ENCODE measurements around the gene CMYA5.
"Not testable (repeated sequence)": the region's sequence is repeated elsewhere in the genome, so short reads cannot be mapped to it uniquely, and the experiment has no call there.

Gene CMYA5

DNA sequence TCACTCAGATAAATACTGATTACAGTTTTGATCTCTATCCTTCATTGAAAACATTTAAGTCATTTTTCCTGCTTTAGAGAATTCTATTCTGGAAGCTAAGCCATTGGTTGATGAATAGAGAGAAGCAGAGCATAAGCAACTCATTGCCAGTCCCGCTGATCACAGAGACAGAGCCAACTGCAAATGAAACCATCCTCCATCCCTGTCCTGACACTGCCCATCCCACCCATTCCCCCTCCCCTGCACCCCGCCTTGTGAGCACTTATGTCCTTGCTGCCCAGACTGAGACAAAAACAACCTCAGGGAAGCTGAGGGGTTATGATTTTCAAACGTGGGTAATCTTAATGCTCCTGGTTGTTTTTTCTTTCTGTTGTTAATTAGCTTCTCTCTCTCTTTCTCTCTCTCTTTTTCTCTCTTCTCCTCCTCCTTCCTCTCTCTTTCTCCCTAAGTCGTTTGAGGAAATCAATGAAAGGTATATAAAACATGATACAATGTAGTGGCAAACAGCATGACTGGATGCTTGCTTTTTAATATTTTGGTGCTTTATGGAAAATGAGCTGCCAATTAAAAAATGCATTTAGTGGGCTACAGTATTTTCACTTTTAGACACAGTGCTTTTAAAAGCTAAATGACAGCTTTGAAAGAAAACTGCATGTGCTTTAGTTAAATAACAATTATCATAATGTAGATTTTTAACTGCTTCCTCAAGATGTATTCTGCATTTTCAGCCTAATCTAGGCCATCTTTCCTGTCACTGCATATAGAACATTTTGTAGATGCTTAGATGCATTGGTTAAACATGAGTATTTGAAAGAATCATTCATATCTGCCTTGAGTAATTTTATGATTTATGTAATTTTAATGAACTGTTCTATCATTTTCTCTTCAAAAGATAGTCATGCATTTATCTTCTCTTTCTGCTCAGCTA lies 57.3 kb downstream of the CMYA5 start:
- no peak for DNase-seq (ENCODE audit: low read depth in 2 of 3, low spot score in 1 of 3)

DNA sequence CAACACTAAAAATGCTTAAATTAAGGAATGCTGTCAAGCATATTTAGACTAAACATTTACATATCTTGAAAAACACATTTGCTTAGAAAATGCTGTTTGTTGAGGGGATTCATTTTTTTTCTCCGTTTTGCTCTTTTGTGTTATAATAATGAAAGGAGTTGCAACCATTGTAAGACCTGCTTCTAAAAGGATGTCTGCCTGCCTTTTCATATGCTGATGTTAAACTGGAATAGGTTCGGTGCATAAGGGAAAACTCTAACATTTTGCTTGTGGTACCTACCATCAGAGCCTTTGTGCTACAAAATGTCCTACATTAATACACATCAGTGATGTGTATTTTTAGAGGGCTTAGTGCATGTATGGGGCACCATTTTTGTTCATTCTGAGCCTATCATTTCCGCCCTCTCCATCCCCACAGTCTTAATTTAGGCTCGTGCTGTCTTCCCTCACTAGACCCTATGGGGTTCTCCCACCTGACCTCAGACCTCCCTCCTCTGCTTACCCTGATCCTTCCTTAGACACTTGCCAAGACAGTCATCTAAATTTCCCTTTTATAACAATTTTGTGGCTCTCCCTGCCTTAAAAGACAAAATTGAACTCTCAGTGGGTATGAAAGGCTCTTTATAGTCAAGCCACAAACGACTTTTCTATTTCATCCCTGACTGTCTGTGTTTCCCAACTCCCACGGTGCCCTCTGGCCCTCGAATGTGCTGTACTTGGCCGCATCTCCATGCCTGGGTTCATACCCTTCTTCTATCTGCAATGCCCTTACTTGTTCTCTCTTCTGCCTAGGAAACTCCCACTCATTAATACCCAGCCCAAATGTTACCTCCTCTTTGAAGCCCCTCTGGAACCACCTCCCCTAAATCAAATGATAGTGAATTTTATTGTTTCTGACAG lies 61.2 kb downstream of the CMYA5 start:
- no peak for DNase-seq (ENCODE audit: low read depth in 2 of 3, low spot score in 1 of 3)

DNA sequence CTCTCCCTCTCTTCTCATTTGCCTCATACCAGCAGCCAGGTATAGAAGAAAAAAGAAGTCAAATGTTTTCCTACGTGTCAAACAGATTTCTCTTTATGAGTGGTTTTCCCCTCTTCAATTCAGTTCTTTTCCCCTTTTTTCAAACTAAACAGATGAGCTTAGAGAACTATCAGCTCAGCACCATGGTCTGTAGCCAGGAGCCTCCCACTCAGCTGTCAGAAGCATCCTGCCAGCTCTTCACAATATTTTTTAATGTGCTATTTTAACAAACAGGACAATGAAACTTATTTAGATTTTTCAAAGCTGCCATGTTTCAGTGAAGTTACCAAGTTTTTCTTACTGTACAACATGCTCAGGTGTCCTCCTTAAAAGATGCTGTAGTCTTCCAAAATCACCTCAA lies 63.5 kb downstream of the CMYA5 start:
- no peak for DNase-seq (ENCODE audit: low read depth in 2 of 3, low spot score in 1 of 3)

DNA sequence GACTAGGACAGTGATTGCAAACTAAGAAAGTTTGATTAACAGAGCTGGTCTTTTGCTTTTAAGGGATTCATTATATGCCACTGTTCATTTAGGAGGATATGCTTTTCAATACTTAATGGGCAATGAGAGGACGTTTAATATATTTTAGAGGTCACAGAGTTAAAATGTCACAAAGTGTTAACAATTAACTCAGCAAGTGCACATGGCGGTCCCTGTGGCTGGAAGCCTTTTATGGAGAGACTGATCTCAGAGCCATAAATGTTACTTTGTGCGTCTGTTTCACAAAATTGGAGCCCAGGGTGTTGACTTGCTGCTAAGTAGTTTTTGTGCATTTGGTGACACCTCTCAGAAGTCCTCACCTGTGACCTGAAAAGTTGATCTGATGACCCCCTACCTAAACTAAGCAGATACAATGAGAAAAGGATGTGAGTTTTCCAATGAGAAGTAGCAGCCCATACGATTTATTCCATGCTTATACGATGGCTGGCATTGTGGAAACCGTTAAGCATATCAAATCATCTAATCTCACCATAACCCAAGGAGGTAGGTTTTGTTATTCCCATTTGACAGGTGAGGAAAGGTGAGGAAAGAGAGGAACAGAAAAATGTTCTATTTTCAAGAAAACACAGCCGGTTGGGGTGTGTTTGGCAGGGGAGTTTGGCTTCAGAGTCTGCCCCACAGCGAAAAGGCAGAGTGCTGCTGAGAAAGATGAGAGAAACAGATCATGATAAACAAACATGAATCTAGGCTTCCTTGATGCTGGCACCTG lies 64.4 kb downstream of the CMYA5 start:
- DNase-seq (ENCODE audit: low read depth in 2 of 3, low spot score in 1 of 3), result no peak

DNA sequence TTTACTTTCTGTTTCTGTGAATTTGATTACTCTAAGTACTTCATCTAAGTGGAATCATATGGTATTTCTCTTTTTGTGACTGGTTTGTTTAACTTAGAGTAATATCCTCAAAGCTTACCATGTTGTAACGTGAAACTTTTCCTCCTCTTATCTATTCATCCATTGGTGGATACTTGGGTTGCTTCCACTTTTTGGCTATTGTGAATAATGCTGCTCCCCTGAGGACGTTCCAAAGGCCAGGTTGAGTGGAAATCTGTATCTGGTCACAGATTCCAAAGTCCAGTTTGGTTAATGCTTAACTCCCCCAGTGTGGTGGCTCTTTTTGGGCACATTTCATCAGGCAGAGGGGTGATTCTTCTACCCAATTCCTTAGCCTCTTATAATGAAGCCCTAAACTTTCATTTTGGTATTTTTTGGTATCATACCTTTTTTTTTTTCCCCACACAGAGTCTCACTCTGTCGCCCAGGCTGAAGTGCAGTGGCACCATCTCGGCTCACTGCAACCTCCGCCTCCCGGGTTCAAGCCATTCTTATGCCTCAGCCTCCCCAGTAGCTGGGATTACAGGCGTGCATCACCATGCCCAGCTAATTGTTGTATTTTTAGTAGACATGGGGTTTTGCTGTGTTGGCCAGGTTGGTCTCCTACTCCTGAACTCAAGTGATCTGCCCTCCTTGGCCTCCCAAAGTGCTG lies 65.4 kb downstream of the CMYA5 start:
- no peak for DNase-seq (ENCODE audit: low read depth in 2 of 3, low spot score in 1 of 3)

DNA sequence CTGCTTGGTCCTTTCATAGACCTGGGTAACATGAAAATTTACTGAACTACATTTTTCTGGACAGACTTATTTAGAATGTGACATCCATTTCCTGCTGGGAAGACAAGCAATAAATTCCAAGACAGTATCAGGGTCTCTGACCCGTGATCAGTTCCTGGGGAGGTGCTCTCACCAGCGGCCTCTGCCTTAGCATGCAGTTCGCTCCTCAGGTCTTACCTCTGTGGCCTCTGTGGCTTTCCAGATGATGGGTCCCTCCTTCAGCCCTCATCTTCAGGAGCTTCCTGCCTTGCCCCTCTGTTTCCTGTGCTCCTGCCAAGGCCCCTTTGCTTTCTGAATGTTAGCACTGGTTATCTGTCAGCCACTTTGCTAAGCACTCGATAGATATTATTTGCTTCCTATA lies 66.4 kb downstream of the CMYA5 start:
- DNase-seq (ENCODE audit: low read depth in 2 of 3, low spot score in 1 of 3), result no peak

DNA sequence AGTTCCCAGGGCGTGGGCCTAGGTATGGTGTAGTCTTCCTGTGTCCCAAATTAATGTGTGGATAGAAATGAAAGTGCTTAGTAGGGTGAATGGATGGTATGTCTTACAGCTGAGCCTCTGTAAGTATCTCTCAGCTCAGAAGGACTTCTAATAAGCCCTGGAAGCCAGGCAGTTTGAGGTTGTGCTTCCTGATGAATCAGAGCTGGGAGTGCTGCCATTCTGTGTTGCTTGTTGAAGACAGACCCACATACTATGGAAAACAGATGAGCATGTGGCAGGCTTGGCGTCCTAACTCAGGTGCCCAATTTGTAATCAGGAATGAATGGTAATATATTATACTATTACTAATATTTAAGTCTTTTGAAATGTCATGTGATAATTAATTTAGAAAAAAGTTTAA lies 69.8 kb downstream of the CMYA5 start:
- DNase-seq (ENCODE audit: low read depth in 2 of 3, low spot score in 1 of 3), result no peak

DNA sequence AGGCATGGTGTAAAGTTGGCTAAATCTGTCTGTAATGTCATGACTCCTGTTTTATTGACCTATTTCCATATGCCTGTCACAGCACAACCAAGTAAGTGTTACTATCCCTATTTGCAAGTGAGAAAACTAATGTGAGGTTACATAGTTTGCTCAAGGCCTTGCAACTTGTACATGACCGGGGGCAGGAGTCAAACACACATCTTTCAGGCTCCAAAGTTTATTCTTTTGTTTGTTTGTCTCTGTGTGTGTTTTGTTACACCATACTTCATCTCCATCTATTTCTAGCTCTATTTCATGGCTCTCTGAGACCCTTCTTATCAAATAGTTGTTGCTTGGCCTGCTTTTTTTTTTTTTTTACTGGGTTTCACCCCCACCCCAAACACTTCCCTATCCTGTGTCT lies 70.2 kb downstream of the CMYA5 start:
- DNase-seq (ENCODE audit: low read depth in 2 of 3, low spot score in 1 of 3), result no peak

DNA sequence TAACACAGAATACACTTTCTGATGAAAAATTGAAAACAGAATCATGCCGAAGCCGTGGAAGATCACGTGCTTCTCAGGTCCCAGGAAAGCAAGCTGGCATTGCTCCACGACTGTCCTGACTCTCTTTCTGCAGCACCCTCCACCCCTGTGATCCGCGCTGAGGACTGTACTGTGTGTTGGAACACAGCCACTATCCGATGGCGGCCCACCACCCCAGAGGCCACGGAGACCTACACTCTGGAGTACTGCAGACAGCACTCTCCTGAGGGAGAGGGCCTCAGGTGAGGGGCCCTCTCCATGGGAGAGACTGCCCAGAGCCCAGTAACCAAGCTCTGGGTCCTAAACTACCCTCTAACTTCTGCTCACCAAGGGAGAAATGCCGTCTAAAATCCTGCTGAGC lies 73.3 kb downstream of the CMYA5 start:
- DNase-seq (ENCODE audit: low read depth in 2 of 3, low spot score in 1 of 3), result no peak

DNA sequence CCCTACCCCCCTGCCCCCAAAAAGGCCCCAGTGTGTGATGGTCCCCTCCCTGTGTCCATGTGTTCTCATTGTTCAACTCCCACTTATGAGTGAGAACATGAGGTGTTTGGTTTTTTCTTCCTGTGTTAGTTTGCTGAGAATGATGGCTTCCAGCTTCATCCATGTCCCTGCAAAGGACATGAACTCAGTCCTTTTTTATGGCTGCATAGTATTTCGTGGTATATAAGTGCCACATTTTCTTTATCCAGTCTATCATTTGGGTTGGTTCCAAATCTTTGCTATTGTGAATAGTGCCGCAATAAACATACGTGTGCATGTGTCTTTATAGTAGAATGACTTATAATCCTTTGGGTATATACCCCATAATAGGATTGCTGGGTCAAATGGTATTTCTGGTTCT lies 74.5 kb downstream of the CMYA5 start:
- DNase-seq (ENCODE audit: low read depth in 2 of 3, low spot score in 1 of 3), result not testable (repeated sequence)

DNA sequence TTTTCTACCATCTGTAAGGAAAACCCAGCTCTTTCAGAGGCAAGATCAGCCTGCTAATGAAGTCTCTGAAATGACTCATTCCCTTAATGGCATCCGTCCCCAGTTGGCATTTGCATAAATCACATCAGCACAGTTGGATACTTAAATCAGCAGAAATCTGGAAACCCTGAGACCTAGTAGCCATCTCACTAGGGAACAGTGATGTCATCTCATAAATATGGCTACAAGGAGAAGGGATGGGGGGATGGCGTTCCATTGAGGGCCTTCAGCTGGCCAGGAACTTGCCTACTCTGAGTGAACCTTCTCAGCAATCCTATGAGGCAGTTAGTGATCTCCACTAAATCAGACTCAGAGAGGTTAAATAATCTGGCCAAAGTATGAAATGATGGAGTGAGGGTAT lies 81.8 kb downstream of the CMYA5 start:
- DNase-seq (ENCODE audit: low read depth in 2 of 3, low spot score in 1 of 3), result no peak

DNA sequence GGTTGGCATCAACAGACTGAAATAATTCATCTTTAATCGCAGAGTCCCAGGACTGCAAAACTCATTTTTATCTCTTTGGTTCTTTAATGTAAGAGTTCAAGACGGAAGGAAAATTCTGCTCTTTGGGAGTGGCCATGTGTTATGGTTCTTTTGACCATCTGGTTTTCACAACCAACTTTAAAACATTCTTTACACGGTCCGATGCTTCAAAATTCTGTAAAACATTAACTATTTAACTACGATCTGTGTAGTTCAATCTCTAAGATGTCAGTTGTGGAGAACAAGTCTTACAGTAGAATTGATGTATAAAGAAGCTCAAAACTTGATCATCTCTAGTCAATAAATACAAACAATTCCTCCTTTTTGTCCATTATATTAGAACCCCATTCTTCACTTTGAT lies 83.0 kb downstream of the CMYA5 start:
- no peak for DNase-seq (ENCODE audit: low read depth in 2 of 3, low spot score in 1 of 3)

DNA sequence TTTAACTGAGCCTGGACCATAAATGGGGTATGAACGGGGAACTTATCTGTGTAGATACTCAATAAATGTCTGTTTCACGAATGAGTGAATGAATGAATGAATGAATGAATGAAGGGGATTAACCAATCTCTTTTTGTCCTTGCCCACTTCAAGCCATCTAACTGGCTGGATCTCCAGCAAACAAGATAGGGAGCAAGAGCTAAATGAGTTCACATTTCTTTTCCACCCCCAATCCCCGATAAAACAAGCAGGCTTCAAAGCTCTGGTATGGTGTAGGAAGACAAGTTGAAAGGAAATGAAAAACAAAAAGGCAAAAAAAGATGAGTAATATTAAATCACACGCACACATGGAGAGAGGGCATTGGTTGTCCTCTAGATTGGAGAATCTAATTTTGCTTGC lies 84.0 kb downstream of the CMYA5 start:
- no peak for DNase-seq (ENCODE audit: low read depth in 2 of 3, low spot score in 1 of 3)

DNA sequence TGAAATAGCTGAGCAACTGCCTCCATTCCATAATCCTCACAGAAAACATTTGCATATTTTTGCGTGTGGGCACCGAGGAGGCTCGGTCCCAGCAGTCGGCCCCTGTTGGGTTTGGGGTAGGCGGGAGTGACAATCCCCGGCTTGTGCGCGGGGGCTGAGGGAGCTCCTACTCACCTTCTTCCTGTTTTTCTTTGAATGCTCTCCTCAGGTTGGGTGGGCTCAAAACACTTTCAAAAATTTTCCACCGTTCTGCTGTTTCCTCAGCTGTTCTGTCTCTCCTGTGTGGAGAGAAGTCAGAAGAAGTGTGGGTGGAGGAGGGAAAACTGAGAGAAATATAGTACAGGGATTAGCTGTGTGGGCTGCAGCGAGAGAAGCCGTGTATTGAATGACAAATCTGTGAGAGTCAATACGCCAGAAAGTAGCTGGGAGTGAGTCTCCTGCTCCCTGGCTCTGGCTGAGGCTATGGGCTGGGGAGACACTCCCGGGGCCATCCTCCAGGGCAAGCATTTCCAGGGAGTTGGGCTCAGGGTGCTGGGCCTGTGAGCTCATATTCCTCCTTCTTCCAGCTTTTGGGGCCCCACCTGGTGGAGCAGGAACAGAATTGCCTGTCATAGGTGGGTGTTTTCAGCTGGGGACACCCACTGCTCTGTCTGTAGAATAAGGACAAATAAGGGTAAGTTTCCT lies 84.7 kb downstream of the CMYA5 start:
- DNase-seq (ENCODE audit: low read depth in 2 of 3, low spot score in 1 of 3), result no peak

DNA sequence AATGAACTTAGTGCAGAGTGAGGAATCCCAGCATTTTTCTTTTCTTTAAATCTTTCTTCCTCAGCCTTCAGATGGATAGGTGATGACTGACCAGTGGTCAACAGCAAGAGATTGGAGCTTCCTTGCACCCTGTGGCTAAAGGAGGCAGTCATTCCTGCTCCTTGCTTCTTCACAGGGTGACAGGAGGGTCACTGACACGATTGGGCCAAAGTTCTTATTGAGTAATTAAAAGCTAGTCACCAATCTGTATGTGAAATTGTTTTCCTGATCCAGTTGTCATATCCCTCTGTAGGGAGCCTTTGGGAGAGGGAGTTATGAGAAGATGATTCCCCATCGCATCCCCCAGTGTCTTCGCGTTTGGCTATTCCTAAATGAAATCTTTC lies 85.2 kb downstream of the CMYA5 start:
- no peak for DNase-seq (ENCODE audit: low read depth in 2 of 3, low spot score in 1 of 3)

DNA sequence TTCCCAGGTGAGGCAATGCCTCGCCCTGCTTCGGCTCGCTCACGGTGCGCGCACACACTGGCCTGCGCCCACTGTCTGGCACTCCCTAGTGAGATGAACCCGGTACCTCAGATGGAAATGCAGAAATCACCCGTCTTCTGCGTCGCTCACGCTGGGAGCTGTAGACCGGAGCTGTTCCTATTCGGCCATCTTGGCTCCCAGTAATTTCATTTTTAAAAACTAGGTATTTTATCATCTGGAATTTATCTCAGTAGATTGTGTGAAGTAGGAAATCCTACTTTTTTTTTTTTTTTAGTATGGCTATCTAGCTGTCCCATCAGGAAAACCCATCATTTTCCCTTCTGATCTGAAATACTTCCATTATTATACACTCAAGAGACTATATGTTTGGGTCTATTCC lies 95.1 kb downstream of the CMYA5 start:
- DNase-seq (ENCODE audit: low read depth in 2 of 3, low spot score in 1 of 3), result not testable (repeated sequence)

DNA sequence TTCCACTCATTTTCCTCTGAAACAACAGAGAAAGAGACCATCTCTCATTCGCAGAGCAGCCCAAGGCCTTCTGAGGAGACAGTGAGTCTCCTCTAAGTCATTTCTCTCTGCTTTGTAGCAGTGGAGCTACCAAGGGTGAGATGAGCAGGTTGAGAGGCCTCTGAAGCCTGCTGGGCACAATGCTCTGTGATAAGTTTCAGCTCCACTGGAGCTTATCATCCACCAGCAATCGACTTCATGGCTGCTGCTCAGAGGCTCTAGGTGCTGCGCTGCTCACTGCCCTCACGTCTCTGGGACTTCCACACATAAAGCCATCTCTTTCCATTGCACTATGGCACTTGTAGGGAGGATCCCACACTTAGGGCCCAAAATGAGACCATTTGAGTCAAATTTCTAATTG lies 96.3 kb downstream of the CMYA5 start:
- DNase-seq (ENCODE audit: low read depth in 2 of 3, low spot score in 1 of 3), result no peak

DNA sequence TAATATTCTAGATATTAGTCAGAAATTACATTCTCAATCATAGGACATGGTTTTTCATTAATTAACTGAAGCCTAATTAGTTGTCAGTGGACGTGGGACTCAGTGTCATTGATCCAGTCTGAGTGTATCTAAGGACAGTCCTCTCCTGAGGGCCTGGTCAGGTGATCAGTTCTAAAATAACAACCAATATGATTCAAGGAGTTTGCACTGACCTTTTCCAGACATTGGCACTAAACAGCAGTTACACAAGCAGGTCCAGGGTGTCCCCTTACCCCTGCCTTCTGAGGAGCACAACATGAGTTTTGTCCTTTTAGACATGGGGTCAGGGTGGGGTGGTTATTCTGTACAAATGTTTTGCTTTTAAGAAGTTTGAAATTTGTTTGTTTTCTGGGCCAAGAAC lies 97.8 kb downstream of the CMYA5 start:
- DNase-seq (ENCODE audit: low read depth in 2 of 3, low spot score in 1 of 3), result no peak

DNA sequence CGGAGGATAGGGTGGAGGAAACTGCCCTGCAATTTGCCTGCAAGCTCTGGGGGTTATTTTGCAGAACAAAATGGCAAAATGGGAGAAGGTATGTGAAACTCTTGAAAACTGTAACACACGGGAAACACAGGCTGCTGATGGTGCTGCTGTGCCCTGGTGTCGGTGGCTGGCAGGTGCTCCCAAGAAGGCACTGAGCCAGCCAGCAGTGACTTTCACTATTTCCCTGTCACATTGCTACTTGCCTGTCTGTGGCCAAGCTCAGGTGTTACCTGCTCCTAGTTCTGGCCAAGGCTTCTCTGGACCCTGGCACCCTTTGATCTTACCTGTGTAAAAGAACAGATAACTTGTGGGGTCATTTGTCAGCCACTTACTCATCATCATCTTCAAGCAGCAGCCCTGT lies 102.2 kb downstream of the CMYA5 start:
- no peak for DNase-seq (ENCODE audit: low read depth in 2 of 3, low spot score in 1 of 3)

DNA sequence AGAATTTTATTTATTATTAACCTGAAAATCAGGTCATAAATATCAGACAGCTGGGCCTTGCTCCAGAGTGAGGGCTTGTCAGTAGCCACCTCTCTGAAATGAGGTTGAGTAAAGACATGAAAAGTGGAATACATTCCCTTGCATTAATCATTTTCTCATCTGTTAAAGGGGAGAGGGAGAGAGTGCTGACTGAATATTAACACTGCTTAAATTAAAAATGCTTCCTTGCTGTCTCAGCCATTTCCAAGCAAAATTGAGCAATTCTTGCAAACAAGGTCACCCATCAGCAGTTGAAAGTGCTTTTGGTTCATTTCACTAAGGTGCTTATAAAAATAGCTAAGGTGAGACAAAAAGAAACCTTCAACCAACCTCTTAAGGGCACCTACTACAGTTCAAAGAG lies 102.8 kb downstream of the CMYA5 start:
- DNase-seq (ENCODE audit: low read depth in 2 of 3, low spot score in 1 of 3), result no peak
